Measurements from ENCODE around the gene ALOX5AP. TPM values are rescaled to one million over a fixed set of nuclear protein-coding genes. Genes with fewer than 3 reads are reported as not detected.

Gene ALOX5AP
- total and polyA plus RNA-seq, 9 of the 15 experiments (the other 6 are each of a cell fraction or from before 2014, with no cell fraction given) = 0.31 TPM; not detected in 8

DNA sequence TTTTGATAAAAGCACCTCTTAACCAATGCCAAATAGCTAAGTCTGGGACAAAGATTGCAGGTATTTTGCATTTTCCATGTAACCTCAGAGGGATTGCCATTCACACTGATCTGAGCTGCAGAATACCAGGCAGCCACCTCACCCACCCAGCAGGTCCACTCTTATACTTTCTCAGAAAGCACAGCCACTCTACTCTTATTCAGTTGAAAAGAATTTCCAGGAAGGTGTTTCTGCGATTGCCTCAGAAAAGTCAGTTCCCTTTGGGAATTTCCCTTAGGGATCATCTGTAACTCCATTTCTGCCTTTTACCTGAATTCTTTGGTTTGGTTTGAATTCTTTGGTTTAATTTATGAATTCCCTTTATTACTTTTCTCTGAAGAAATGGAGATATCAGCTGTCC lies 904 bp upstream of the ALOX5AP start:
- CTCF ChIA-PET (ENCODE audit: low intra/inter-chr PET ratio) = no interaction called here
- intact Hi-C loops (cut with micrococcal nuclease) (no loop called here), in situ Hi-C loops (cut with MboI) (no loop called here)
- BruUV-seq (replicated peaks) = no TSS peak
- DNase-seq (ENCODE audit: extremely low read depth in 1 of 4, low spot score in 3 of 4) (no peak), FAIRE-seq (no peak), ATAC-seq (no peak)
- POLR2A ChIA-PET = no interaction called here
- Histone ChIP-seq H3K4me1 (replicated peaks in 1 of 2; ENCODE audit: control insufficient read depth in 2 of 2, insufficient read depth in 2 of 2, low read length in 2 of 2) (0 out of 5 replicates have a peak, but pooled peaks cover 0 to 5% of the 10 kb centered on the region in 2 experiments), H3K79me2 (ENCODE audit: control insufficient read depth, insufficient read depth, low read length) (no peaks in the 10 kb centered on the region), H3K9me1 (ENCODE audit: control insufficient read depth, insufficient read depth, low read length) (no peaks in the 10 kb centered on the region), H3K4me2 (ENCODE audit: insufficient read depth, low read length) (no peak overlapping the region), H2AFZ (ENCODE audit: low read depth, low read length) (no peak overlapping the region), H3K27me3 (ENCODE audit: control insufficient read depth in 2 of 2, insufficient read depth in 2 of 2, low read length in 2 of 2) (peaks cover 2 to 37% of the 10 kb centered on the region in 2 experiments; a peak in 3 of 5 replicates), H3K36me3 (ENCODE audit: control insufficient read depth, insufficient read depth, low read length) (no peaks in the 10 kb centered on the region), H3K9me3 (replicated peaks; ENCODE audit: control insufficient read depth, insufficient read depth, low read depth, low read length) (no peaks in the 10 kb centered on the region), H3K27ac (ENCODE audit: extremely low read depth, low read depth, low read length) (no peak overlapping the region), H4K20me1 (replicated peaks; ENCODE audit: control insufficient read depth, insufficient read depth, low read length) (no peaks in the 10 kb centered on the region), H3K4me3 (no peak overlapping the region), H3K9ac (ENCODE audit: insufficient read depth in 1 of 2, low read depth in 2 of 2, low read length in 2 of 2) (no peak overlapping the region)
- TF ChIP-seq ZBTB7A (IDR thresholded peaks at IDR 0.05; ENCODE audit: borderline replicate concordance, control insufficient read depth, low read depth, low read length) (no peak), CBX5 (IDR thresholded peaks at IDR 0.05; ENCODE audit: borderline replicate concordance, low read depth) (no peak), EZH2 (IDR thresholded peaks at IDR 0.05; ENCODE audit: borderline replicate concordance, low read depth, low read length) (no peak), SREBF2 (CRISPR knock-in tag; IDR thresholded peaks at IDR 0.05) (no peak), KLF1 (tag; IDR thresholded peaks at IDR 0.05) (no peak), SMAD2 (IDR thresholded peaks at IDR 0.05; ENCODE audit: low read depth, low read length) (no peak), NFYB (IDR thresholded peaks at IDR 0.05; ENCODE audit: extremely low read depth, insufficient read length) (no peak), ZC3H4 (CRISPR knock-in tag; IDR thresholded peaks at IDR 0.05; ENCODE audit: borderline replicate concordance) (no peak), ZNF431 (CRISPR knock-in tag; IDR thresholded peaks at IDR 0.05) (no peak), DACH1 (IDR thresholded peaks at IDR 0.05; ENCODE audit: partially characterized antibody) (no peak), SUPT5H (IDR thresholded peaks at IDR 0.05) (no peak)
- TF ChIP-seq, protein P1, sequence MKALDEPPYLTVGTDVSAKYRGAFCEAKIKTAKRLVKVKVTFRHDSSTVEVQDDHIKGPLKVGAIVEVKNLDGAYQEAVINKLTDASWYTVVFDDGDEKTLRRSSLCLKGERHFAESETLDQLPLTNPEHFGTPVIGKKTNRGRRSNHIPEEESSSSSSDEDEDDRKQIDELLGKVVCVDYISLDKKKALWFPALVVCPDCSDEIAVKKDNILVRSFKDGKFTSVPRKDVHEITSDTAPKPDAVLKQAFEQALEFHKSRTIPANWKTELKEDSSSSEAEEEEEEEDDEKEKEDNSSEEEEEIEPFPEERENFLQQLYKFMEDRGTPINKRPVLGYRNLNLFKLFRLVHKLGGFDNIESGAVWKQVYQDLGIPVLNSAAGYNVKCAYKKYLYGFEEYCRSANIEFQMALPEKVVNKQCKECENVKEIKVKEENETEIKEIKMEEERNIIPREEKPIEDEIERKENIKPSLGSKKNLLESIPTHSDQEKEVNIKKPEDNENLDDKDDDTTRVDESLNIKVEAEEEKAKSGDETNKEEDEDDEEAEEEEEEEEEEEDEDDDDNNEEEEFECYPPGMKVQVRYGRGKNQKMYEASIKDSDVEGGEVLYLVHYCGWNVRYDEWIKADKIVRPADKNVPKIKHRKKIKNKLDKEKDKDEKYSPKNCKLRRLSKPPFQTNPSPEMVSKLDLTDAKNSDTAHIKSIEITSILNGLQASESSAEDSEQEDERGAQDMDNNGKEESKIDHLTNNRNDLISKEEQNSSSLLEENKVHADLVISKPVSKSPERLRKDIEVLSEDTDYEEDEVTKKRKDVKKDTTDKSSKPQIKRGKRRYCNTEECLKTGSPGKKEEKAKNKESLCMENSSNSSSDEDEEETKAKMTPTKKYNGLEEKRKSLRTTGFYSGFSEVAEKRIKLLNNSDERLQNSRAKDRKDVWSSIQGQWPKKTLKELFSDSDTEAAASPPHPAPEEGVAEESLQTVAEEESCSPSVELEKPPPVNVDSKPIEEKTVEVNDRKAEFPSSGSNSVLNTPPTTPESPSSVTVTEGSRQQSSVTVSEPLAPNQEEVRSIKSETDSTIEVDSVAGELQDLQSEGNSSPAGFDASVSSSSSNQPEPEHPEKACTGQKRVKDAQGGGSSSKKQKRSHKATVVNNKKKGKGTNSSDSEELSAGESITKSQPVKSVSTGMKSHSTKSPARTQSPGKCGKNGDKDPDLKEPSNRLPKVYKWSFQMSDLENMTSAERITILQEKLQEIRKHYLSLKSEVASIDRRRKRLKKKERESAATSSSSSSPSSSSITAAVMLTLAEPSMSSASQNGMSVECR (CRISPR knock-in tag; IDR thresholded peaks at IDR 0.05) = no peak
- TF ChIP-seq, protein P2, sequence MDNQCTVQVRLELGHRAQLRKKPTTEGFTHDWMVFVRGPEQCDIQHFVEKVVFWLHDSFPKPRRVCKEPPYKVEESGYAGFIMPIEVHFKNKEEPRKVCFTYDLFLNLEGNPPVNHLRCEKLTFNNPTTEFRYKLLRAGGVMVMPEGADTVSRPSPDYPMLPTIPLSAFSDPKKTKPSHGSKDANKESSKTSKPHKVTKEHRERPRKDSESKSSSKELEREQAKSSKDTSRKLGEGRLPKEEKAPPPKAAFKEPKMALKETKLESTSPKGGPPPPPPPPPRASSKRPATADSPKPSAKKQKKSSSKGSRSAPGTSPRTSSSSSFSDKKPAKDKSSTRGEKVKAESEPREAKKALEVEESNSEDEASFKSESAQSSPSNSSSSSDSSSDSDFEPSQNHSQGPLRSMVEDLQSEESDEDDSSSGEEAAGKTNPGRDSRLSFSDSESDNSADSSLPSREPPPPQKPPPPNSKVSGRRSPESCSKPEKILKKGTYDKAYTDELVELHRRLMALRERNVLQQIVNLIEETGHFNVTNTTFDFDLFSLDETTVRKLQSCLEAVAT (IDR thresholded peaks at IDR 0.05) = no peak
- TF ChIP-seq, protein P3, sequence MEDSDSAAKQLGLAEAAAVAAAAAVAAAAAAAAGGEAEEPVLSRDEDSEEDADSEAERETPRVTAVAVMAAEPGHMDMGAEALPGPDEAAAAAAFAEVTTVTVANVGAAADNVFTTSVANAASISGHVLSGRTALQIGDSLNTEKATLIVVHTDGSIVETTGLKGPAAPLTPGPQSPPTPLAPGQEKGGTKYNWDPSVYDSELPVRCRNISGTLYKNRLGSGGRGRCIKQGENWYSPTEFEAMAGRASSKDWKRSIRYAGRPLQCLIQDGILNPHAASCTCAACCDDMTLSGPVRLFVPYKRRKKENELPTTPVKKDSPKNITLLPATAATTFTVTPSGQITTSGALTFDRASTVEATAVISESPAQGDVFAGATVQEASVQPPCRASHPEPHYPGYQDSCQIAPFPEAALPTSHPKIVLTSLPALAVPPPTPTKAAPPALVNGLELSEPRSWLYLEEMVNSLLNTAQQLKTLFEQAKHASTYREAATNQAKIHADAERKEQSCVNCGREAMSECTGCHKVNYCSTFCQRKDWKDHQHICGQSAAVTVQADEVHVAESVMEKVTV (CRISPR knock-in tag; IDR thresholded peaks at IDR 0.05) = no peak
- 0% methylated on average over 1 of the region's 1 CpG for WGBS (ENCODE audit: insufficient coverage, low coverage, missing lambda C conversion rate)

Data from K562 (cell line).